OCI-LY7 (cell line): Measurements from ENCODE around the gene SLC25A22. TPM values are rescaled to one million over a fixed set of nuclear protein-coding genes. Genes with fewer than 3 reads are reported as not detected.

ENCODE experiments used
- BruUV-seq: library from RNA; stranded (reverse); fragments of 400-500 nt; replicated peaks from 2 replicates; lab custom pipeline; 2021; lab: Mats Ljungman, UMichigan
- CTCF ChIA-PET: fragments of 300-600 bp; sonication (Branson Sonifier 250); formaldehyde crosslinking; loops from one replicate; lab custom pipeline; 2022; ENCODE audit warnings: antibody characterized with exemption; ENCODE audit not compliant: unreplicated experiment; lab: Charles Lee
- POLR2A ChIA-PET: fragments of 300-600 bp; sonication (Branson Sonifier 250); formaldehyde crosslinking; loops from one replicate; lab custom pipeline; 2022; ENCODE audit warnings: antibody characterized with exemption; lab: Charles Lee
- DNase-seq: peaks from one replicate; pipeline ENCODE4 v3.0.0-alpha.2; 2015; ENCODE audit warnings: low spot score
- H2AFZ ChIP-seq: fragments of 200-600 bp; sonication (generic), shearing (Covaris generic); 2 replicates; pipeline ENCODE4 v1.6.1; 2014; ENCODE audit warnings: mild to moderate bottlenecking, antibody characterized with exemption, low read length, moderate library complexity
- H3K27ac ChIP-seq: fragments of 200-600 bp; sonication (generic); 2 replicates; pipeline ENCODE4 v1.5.1; 2014; ENCODE audit warnings: mixed run types, low read depth, mild to moderate bottlenecking, moderate library complexity, low read length, inconsistent platforms; ENCODE audit not compliant: poor library complexity, severe bottlenecking
- H3K36me3 ChIP-seq: fragments of 200-600 bp; sonication (generic); 2 replicates; pipeline ENCODE4 v1.6.1; 2014; ENCODE audit warnings: mild to moderate bottlenecking, antibody characterized with exemption, low read length, moderate library complexity, mixed read lengths; ENCODE audit not compliant: insufficient read depth
- H3K4me1 ChIP-seq: fragments of 200-600 bp; sonication (generic); 2 replicates; pipeline ENCODE4 v1.5.1; 2014; ENCODE audit warnings: mild to moderate bottlenecking, low read length; ENCODE audit not compliant: insufficient read depth, poor library complexity, severe bottlenecking
- H3K4me2 ChIP-seq: fragments of 200-600 bp; sonication (generic); 2 replicates; pipeline ENCODE4 v1.6.1; 2014; ENCODE audit warnings: mild to moderate bottlenecking, low read length
- H3K4me3 ChIP-seq: fragments of 200-600 bp; sonication (generic); 2 replicates; pipeline ENCODE4 v1.5.1; 2014; ENCODE audit warnings: mild to moderate bottlenecking, low read depth, low read length; ENCODE audit not compliant: poor library complexity, severe bottlenecking
- H3K79me2 ChIP-seq: fragments of 200-600 bp; sonication (generic); 2 replicates; pipeline ENCODE4 v1.6.1; 2016; ENCODE audit warnings: low read depth, mild to moderate bottlenecking, low read length, moderate library complexity, mixed read lengths; ENCODE audit not compliant: insufficient read depth
- H3K9me2 ChIP-seq: fragments of 200-600 bp; sonication (generic); 2 replicates; pipeline ENCODE4 v1.6.1; 2016; ENCODE audit warnings: mild to moderate bottlenecking, low read length, mixed read lengths; ENCODE audit not compliant: insufficient read depth
- H3K9me3 ChIP-seq: fragments of 200-600 bp; sonication (generic); 2 replicates; pipeline ENCODE4 v1.6.1; 2014; ENCODE audit warnings: mild to moderate bottlenecking, mixed run types, low read length, mixed read lengths
- H4K20me1 ChIP-seq: fragments of 200-600 bp; sonication (generic); 2 replicates; pipeline ENCODE4 v1.6.1; 2014; ENCODE audit warnings: mild to moderate bottlenecking, antibody characterized with exemption, low read length, moderate library complexity, mixed read lengths; ENCODE audit not compliant: insufficient read depth
- CTCF ChIP-seq: fragments of 200-600 bp; sonication (generic); conservative IDR thresholded peaks from 2 replicates; pipeline ENCODE4 v1.5.1; 2014; ENCODE audit warnings: mild to moderate bottlenecking, antibody characterized with exemption, low read length, moderate library complexity, mixed read lengths
- EZH2phosphoT487 ChIP-seq: fragments of 200-600 bp; sonication (generic); IDR thresholded peaks from 2 replicates; pipeline ENCODE4 v1.6.1; 2018; ENCODE audit warnings: low read depth, borderline replicate concordance, mild to moderate bottlenecking, mixed run types, antibody characterized with exemption, low read length, moderate library complexity, mixed read lengths
- intact Hi-C: fragments of 100-400 bp; cut with micrococcal nuclease; formaldehyde crosslinking; loops from one replicate; pipeline ENCODE4 v1.10.0; 2022; ENCODE audit not compliant: unreplicated experiment
- total RNA-seq, 2 experiments: library from RNA; depleted of rRNA in 1 of 2; stranded (reverse); fragments of >200 nt in 1 of 2; shearing (Covaris generic) in 1 of 2; gene quantifications; 2 replicates each; pipeline ENCODE4 v1.2.3, GENCODE V29; 2014 to 2022

SLC25A22 gene
- total RNA-seq, 2 experiments from 2014 or later, result 30.8 to 50.9 TPM

GRCh38 chr11:796565-797295 is 1.4 kb downstream of the SLC25A22 start:
- intact Hi-C loops, result loop anchor here (2.0 to 5.0 kb wide), 3 partner anchors 20 to 229 kb away; partner anchors contain the start of genes GATD1 and TALDO1
- H3K27ac ChIP-seq, result peak overlapping the region; percentile 75
- peaks cover 36% of the 10 kb centered on the region; the same call in 1 of the 2 replicates for H3K36me3 ChIP-seq
- no peak for DNase-seq
- peak overlapping the region; percentile 98 for H3K4me2 ChIP-seq
- H3K4me1 ChIP-seq, result peaks cover 20% of the 10 kb centered on the region
- H3K4me3 ChIP-seq, result peak overlapping the region; percentile 93
- TF ChIP-seq CTCF, result no peak
- no peak for TF ChIP-seq EZH2phosphoT487
- no peak overlapping the region for H2AFZ ChIP-seq
- H3K9me2 ChIP-seq, result no peaks in the 10 kb centered on the region
- H4K20me1 ChIP-seq, result no peaks in the 10 kb centered on the region
- ChIA-PET POLR2A (interaction anchor here (0.5 to 1.8 kb wide), 5 partner anchors 10 to 221 kb away, joined by 3 to 9 read pairs (median 3); partner anchors contain the start of gene RPLP2), CTCF (no interaction called here)
- peaks cover 8% of the 10 kb centered on the region; the same call in 1 of the 2 replicates for H3K79me2 ChIP-seq
- BruUV-seq, result no TSS peak
- no peaks in the 10 kb centered on the region for H3K9me3 ChIP-seq

- BruUV-seq, result no TSS peak
- peak; percentile 83 for DNase-seq
- Histone ChIP-seq H3K27ac (peak overlapping the region; percentile 75), H2AFZ (no peak overlapping the region), H3K4me2 (peak overlapping the region; percentile 98), H4K20me1 (no peaks in the 10 kb centered on the region), H3K4me1 (peaks cover 21% of the 10 kb centered on the region), H3K9me3 (no peaks in the 10 kb centered on the region), H3K9me2 (no peaks in the 10 kb centered on the region), H3K4me3 (peak overlapping the region; percentile 93), H3K79me2 (peaks cover 8% of the 10 kb centered on the region; the same call in 1 of the 2 replicates), H3K36me3 (peaks cover 35% of the 10 kb centered on the region; the same call in 1 of the 2 replicates)
- ChIA-PET CTCF (no interaction called here), POLR2A (interaction anchor here (0.5 to 1.8 kb wide), 7 partner anchors 10 to 69 kb away, joined by 3 to 9 read pairs (median 3); partner anchors contain the start of gene RPLP2)
- intact Hi-C loops, result loop anchor here (2.0 to 5.0 kb wide), 3 partner anchors 19 to 229 kb away; partner anchors contain the start of genes GATD1 and TALDO1
- TF ChIP-seq CTCF (no peak), EZH2phosphoT487 (no peak)
Measured at GRCh38 chr11:795634-796564, 2.2 kb downstream of the SLC25A22 start.
